ENCODE measurements around the gene UBAC2.

GRCh38 chr13:99174533-99175100 is 26.0 kb upstream of the UBAC2 start:
- TF ChIP-seq CTCF (IDR thresholded peaks at IDR 0.05; ENCODE audit: low read length): no peak
- TF ChIP-seq EZH2 (IDR thresholded peaks at IDR 0.05; ENCODE audit: borderline replicate concordance, low read length): no peak

All from OCI-LY1 (cell line).